Mesothelial cell of epicardium (in vitro differentiated cells): ENCODE measurements around the gene GLI1. TPM values are rescaled to one million over a fixed set of nuclear protein-coding genes. Genes with fewer than 3 reads are reported as not detected.

Experiments
- DNase-seq, 2 experiments: peaks; one replicate each; pipeline ENCODE4 v3.0.0; 2021; ENCODE audit warnings: low spot score in 2 of 2; ENCODE audit not compliant: unreplicated experiment in 2 of 2
- H3K27ac Mint-ChIP-seq: 2 replicates; pipeline ENCODE4 v1.8.0; 2021; ENCODE audit warnings: mixed read lengths
- H3K27me3 Mint-ChIP-seq: 2 replicates; pipeline ENCODE4 v1.8.0; 2021; ENCODE audit warnings: low read depth, mixed read lengths
- H3K36me3 Mint-ChIP-seq: 2 replicates; pipeline ENCODE4 v1.8.0; 2021; ENCODE audit warnings: mixed read lengths
- H3K4me1 Mint-ChIP-seq: 2 replicates; pipeline ENCODE4 v1.8.0; 2021; ENCODE audit warnings: mixed read lengths
- H3K4me3 Mint-ChIP-seq: 2 replicates; pipeline ENCODE4 v1.8.0; 2021; ENCODE audit warnings: mild to moderate bottlenecking, moderate library complexity, mixed read lengths
- H3K9me3 Mint-ChIP-seq: 2 replicates; pipeline ENCODE4 v1.8.0; 2021; ENCODE audit warnings: mixed read lengths
- total RNA-seq: library from RNA; stranded (reverse); gene quantifications from 3 replicates; pipeline ENCODE4 v1.2.1, GENCODE V29; 2021
- TF ChIP-seq, protein P1 (sequence below): fragments of 200-600 bp; sonication (generic); IDR thresholded peaks from one replicate; pipeline ENCODE4 v1.5.0; 2021; ENCODE audit warnings: antibody characterized with exemption; ENCODE audit not compliant: unreplicated experiment

The GLI1 gene
- total RNA-seq, 1 donor from 2014 or later = 10.1 TPM

DNA sequence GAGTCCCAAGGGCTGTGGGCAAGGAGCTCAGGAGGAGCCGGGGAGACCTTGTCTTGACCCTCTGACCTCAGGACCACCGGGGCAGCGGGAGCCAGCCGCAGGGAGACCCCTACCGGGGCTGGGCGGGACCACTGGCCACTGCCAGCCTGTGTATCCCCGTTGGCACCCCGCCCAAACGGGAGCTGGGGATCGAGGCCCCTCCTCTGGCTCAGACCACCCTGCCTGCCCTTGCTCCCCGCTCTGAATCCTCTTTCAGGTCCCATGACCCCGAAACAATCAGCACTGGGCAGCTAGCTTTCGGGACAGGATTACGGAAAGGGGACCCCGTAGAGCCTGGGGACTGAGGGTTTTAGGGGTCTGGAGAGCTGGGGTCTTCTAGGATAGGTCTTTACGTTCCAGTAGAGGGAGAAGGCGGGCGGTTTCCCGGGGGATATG is 1.3 kb downstream of the GLI1 start:
- Mint-ChIP-seq H3K4me3 (peak overlapping the region; percentile 81), H3K9me3 (no peaks in the 10 kb centered on the region), H3K36me3 (no peaks in the 10 kb centered on the region), H3K27me3 (peaks cover 55% of the 10 kb centered on the region), H3K27ac (no peak overlapping the region), H3K4me1 (peaks cover 29% of the 10 kb centered on the region)
- no peak for DNase-seq
- TF ChIP-seq, protein P1, sequence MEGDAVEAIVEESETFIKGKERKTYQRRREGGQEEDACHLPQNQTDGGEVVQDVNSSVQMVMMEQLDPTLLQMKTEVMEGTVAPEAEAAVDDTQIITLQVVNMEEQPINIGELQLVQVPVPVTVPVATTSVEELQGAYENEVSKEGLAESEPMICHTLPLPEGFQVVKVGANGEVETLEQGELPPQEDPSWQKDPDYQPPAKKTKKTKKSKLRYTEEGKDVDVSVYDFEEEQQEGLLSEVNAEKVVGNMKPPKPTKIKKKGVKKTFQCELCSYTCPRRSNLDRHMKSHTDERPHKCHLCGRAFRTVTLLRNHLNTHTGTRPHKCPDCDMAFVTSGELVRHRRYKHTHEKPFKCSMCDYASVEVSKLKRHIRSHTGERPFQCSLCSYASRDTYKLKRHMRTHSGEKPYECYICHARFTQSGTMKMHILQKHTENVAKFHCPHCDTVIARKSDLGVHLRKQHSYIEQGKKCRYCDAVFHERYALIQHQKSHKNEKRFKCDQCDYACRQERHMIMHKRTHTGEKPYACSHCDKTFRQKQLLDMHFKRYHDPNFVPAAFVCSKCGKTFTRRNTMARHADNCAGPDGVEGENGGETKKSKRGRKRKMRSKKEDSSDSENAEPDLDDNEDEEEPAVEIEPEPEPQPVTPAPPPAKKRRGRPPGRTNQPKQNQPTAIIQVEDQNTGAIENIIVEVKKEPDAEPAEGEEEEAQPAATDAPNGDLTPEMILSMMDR = no peak

GRCh38 chr12:57461276-57461916 is 1.8 kb downstream of the GLI1 start:
- no peaks in the 10 kb centered on the region for H3K36me3 Mint-ChIP-seq
- peak overlapping the region; percentile 92 for H3K27ac Mint-ChIP-seq
- no peaks in the 10 kb centered on the region for H3K9me3 Mint-ChIP-seq
- peak; percentile 61 to 74 for DNase-seq
- H3K4me1 Mint-ChIP-seq = peaks cover 27% of the 10 kb centered on the region
- peaks cover 54% of the 10 kb centered on the region for H3K27me3 Mint-ChIP-seq
- TF ChIP-seq, protein P1 = no peak
- H3K4me3 Mint-ChIP-seq = peak overlapping the region; percentile 81

- Mint-ChIP-seq H3K27me3 (peaks cover 56% of the 10 kb centered on the region), H3K9me3 (no peaks in the 10 kb centered on the region), H3K36me3 (no peaks in the 10 kb centered on the region), H3K4me1 (peaks cover 27% of the 10 kb centered on the region), H3K27ac (peak overlapping the region; percentile 92), H3K4me3 (peak overlapping the region; percentile 81)
- no peak for DNase-seq
- TF ChIP-seq, protein P1 = no peak
Observed at GRCh38 chr12:57461917-57462250, 2.3 kb downstream of the GLI1 start.

DNA sequence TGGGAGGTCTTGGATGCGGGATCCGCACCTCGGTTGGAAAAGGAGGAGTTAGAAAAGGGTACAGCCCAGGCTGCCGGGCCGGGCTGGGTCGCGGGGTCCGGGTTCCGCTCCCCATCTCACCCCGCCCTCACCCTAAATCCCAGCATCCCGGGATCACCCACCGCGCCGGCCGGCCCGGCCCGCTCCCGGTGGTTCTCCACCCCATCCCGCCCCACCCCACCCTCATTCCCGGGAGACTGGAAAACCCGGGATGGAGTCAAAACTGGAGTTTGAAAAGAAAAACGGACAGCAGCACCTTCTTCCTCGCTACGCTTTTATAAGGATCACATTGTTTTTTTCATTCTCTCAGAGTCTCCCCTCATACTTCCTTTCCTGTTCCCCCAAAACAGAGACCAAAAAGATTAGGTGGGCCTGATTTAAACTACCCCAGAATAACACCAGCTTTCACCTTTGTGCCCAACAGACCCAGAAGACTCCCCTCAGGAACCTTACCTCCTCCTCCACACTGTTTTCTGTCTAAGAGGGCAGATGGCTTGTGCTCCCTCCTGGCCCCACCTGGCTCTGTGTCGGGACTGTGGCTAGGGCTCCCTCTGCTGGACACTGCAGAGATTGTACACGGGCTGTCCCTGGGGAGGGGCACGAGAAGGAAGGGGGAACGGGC is 2.8 kb downstream of the GLI1 start:
- peaks cover 27% of the 10 kb centered on the region for H3K4me1 Mint-ChIP-seq
- DNase-seq = peak; percentile 74 to 93
- H3K9me3 Mint-ChIP-seq = no peaks in the 10 kb centered on the region
- H3K36me3 Mint-ChIP-seq = no peaks in the 10 kb centered on the region
- peaks cover 61% of the 10 kb centered on the region for H3K27me3 Mint-ChIP-seq
- H3K27ac Mint-ChIP-seq = peak overlapping the region; percentile 92
- TF ChIP-seq, protein P1 = peak; percentile 78
- peak overlapping the region; percentile 81 for H3K4me3 Mint-ChIP-seq

DNA sequence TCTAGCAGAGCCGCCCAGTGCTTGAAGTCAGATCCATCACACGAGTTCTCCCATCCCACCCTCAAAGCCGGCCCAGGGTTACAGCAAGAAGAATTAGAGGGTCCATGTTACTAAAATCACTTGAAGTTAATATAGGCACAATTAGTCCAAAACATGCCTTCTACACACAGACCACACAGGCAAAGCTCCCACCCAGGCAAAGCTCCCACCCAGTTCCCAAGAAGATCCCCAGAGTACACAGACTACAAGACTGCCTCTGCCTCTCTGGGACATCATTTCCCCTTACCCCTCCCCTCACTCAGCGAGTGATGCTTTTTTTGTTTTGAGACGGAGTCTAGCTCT is 3.3 kb downstream of the GLI1 start:
- Mint-ChIP-seq H3K9me3 (no peaks in the 10 kb centered on the region), H3K27me3 (peaks cover 66% of the 10 kb centered on the region), H3K4me1 (peaks cover 27% of the 10 kb centered on the region), H3K27ac (no peak overlapping the region), H3K36me3 (no peaks in the 10 kb centered on the region), H3K4me3 (peak overlapping the region; percentile 69)
- TF ChIP-seq, protein P1 = peak; percentile 42
- DNase-seq = no peak
